Panc1 (cell line): ENCODE results near the gene RPA3.

ENCODE experiments used
- TF ChIP-seq, protein P1 (sequence below): fragments of 450-650 bp; IDR thresholded peaks from 2 replicates; pipeline ENCODE4 v1.5.1; 2017; ENCODE audit warnings: mild to moderate bottlenecking
- TF ChIP-seq, protein P2 (sequence below), 2 experiments: IDR thresholded peaks; 2 replicates each; pipeline ENCODE4 v1.6.1; 2011 to 2012; ENCODE audit warnings: low read depth in 2 of 2, control low read depth in 1 of 2, low read length in 1 of 2, mild to moderate bottlenecking in 1 of 2, moderate library complexity in 1 of 2; ENCODE audit not compliant: insufficient read depth in 1 of 2

DNA sequence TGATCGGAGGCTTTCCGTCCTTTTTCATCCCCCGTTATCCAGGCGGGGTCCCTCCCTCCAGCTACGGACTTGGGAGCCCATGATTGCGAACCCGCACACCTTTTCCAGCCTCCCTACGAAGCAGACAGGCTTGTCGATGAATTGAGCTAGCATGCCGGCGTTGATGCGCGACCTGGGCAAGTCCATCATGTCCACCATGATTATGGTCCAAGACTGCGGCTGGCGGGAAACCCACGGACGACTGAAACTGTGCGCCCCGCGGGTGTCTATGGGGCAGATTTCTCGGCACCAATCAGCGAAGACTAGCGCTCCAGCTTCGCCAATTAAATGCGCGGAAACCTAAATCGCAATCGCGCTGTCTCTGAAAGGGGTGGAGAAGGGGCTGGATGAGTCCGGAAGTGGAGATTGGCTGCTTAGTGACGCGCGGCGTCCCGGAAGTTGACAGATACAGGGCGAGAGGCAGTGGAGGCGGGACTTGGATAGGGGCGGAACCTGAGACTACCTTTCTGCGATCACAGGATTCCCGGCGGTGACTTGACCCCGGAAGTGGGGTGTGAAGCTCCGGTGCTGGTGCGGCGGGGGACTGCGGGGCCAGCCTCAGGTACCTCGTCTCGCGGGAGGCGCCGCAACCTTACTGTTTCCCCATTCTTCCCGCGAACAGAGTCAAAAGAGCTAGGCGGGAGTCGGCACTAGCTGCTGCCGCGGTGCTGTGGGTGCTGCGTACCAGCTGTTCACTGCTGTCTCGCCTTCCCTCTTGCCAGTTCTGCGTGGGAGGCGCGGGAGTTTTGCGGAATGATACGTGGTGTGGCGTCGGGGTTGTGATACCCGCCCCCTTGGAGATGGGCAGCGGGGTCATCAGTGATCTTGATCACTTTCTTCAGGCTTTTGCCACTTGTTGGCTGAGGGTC, 77.9 kb downstream of the RPA3 start, which contains the start of gene UMAD1:
- TF ChIP-seq, protein P1, sequence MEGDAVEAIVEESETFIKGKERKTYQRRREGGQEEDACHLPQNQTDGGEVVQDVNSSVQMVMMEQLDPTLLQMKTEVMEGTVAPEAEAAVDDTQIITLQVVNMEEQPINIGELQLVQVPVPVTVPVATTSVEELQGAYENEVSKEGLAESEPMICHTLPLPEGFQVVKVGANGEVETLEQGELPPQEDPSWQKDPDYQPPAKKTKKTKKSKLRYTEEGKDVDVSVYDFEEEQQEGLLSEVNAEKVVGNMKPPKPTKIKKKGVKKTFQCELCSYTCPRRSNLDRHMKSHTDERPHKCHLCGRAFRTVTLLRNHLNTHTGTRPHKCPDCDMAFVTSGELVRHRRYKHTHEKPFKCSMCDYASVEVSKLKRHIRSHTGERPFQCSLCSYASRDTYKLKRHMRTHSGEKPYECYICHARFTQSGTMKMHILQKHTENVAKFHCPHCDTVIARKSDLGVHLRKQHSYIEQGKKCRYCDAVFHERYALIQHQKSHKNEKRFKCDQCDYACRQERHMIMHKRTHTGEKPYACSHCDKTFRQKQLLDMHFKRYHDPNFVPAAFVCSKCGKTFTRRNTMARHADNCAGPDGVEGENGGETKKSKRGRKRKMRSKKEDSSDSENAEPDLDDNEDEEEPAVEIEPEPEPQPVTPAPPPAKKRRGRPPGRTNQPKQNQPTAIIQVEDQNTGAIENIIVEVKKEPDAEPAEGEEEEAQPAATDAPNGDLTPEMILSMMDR, result no peak
- TF ChIP-seq, protein P2, sequence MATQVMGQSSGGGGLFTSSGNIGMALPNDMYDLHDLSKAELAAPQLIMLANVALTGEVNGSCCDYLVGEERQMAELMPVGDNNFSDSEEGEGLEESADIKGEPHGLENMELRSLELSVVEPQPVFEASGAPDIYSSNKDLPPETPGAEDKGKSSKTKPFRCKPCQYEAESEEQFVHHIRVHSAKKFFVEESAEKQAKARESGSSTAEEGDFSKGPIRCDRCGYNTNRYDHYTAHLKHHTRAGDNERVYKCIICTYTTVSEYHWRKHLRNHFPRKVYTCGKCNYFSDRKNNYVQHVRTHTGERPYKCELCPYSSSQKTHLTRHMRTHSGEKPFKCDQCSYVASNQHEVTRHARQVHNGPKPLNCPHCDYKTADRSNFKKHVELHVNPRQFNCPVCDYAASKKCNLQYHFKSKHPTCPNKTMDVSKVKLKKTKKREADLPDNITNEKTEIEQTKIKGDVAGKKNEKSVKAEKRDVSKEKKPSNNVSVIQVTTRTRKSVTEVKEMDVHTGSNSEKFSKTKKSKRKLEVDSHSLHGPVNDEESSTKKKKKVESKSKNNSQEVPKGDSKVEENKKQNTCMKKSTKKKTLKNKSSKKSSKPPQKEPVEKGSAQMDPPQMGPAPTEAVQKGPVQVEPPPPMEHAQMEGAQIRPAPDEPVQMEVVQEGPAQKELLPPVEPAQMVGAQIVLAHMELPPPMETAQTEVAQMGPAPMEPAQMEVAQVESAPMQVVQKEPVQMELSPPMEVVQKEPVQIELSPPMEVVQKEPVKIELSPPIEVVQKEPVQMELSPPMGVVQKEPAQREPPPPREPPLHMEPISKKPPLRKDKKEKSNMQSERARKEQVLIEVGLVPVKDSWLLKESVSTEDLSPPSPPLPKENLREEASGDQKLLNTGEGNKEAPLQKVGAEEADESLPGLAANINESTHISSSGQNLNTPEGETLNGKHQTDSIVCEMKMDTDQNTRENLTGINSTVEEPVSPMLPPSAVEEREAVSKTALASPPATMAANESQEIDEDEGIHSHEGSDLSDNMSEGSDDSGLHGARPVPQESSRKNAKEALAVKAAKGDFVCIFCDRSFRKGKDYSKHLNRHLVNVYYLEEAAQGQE (IDR thresholded peaks at IDR 0.05; ENCODE audit: insufficient read depth in 1 of 2, low read depth in 2 of 2, low read length in 1 of 2), result no peak
